GM21447 (cell line): Measurements from ENCODE around the gene IL4.
A peak's percentile ranks its signal among the peaks of the same experiment; 100 is the strongest.
"Not testable (repeated sequence)": the region's sequence is repeated elsewhere in the genome, so short reads cannot be mapped to it uniquely, and the experiment has no call there.

Experiments
- ATAC-seq: cut with Tn5 transposase; IDR thresholded peaks from one replicate; pipeline ENCODE4 v1.9.1; 2021; ENCODE audit not compliant: unreplicated experiment

Gene IL4

DNA sequence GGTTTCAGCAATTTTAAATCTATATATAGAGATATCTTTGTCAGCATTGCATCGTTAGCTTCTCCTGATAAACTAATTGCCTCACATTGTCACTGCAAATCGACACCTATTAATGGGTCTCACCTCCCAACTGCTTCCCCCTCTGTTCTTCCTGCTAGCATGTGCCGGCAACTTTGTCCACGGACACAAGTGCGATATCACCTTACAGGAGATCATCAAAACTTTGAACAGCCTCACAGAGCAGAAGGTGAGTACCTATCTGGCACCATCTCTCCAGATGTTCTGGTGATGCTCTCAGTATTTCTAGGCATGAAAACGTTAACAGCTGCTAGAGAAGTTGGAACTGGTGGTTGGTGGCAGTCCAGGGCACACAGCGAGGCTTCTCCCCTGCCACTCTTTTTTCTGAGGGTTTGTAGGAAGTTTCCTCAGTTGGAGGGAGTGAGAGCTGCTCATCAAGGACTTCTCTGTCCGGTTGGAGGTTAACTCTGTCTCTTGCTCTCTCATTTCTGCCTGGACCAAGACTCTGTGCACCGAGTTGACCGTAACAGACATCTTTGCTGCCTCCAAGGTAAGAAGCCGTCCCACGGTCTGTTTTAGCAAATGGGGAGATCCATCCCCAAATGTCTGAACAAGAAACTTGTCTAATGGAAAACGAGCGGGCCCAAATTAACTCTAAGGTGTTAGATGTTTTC, at the start of gene IL4:
TSS of gene IL4 (plus strand) at position 51 of the 692 bp plus-strand sequence. CDS start at position 113, 62 bp downstream.
- no peak for ATAC-seq

- no peak for ATAC-seq
Observed at GRCh38 chr5:132627470-132627869, 46.3 kb upstream of the IL4 start.

DNA sequence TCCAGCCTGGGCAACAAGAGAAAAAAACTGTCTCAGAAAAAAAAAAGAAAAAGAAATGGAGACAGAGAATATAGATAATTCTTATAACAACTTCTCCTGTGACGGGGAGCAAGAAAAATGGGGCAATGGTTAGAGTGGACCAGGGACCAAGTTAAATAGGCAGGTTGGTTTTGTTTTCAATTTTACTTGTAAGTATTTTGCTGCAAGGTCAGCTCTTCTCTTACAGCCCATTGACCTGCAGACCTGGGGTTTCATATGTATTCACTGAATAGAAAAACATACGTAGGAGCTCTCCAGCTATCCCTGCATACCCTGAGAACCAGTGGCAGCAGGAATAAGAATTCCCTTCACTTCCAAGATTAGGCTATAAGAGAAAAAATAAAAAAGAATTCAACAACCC, 45.0 kb upstream of the IL4 start:
- no peak for ATAC-seq

GRCh38 chr5:132629230-132629944, 44.4 kb upstream of the IL4 start:
- peak; percentile 63 for ATAC-seq

- ATAC-seq = not testable (repeated sequence)
Observed at GRCh38 chr5:132633587-132633986, 40.2 kb upstream of the IL4 start.

GRCh38 chr5:132635873-132636272, 37.9 kb upstream of the IL4 start:
- no peak for ATAC-seq

DNA sequence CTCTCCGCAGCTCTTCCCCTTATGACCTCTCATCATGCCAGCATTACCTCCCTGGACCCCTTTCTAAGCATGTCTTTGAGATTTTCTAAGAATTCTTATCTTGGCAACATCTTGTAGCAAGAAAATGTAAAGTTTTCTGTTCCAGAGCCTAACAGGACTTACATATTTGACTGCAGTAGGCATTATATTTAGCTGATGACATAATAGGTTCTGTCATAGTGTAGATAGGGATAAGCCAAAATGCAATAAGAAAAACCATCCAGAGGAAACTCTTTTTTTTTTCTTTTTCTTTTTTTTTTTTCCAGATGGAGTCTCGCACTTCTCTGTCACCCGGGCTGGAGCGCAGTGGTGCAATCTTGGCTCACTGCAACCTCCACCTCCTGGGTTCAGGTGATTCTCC, 36.5 kb upstream of the IL4 start:
- ATAC-seq = no peak

GRCh38 chr5:132639706-132640130, 34.1 kb upstream of the IL4 start:
- ATAC-seq = peak; percentile 72

DNA sequence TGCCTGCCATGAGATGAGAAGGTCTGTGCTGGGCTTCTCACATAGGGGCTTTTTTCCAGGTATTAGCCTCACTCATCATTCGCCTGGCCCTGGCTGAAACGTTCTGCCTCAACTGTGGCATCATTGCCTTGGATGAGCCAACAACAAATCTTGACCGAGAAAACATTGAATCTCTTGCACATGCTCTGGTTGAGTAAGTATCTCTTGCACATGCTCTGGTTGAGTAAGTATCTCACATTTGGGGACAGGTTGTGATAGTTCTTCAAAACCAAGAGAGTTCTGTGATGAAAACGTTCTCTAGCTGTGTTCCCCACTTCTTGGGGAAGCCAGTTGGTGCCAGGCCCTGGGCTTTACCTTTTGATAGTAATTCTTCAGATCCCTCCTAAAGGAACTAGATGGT, 33.2 kb upstream of the IL4 start:
- ATAC-seq = no peak

- ATAC-seq = no peak
Observed at GRCh38 chr5:132641241-132641723, 32.5 kb upstream of the IL4 start.

DNA sequence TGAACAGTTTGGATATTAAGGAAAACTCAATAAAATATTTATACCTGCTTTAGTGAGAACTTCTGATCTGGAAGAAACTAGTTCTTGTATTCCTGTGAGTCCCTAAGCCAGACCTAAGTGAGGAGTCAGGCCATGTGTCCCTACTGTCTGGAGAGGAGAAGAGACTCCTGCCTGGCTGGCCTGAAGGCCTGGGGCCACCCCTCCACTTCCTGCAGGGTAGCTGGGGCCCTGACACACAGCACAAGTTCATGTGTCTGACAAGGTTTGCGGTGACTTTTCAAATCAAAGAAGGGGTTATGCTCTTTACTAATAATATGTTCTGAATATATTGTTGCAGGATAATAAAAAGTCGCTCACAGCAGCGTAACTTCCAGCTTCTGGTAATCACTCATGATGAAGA, 31.9 kb upstream of the IL4 start:
- no peak for ATAC-seq

- no peak for ATAC-seq
Observed at GRCh38 chr5:132644177-132644576, 29.6 kb upstream of the IL4 start.

DNA sequence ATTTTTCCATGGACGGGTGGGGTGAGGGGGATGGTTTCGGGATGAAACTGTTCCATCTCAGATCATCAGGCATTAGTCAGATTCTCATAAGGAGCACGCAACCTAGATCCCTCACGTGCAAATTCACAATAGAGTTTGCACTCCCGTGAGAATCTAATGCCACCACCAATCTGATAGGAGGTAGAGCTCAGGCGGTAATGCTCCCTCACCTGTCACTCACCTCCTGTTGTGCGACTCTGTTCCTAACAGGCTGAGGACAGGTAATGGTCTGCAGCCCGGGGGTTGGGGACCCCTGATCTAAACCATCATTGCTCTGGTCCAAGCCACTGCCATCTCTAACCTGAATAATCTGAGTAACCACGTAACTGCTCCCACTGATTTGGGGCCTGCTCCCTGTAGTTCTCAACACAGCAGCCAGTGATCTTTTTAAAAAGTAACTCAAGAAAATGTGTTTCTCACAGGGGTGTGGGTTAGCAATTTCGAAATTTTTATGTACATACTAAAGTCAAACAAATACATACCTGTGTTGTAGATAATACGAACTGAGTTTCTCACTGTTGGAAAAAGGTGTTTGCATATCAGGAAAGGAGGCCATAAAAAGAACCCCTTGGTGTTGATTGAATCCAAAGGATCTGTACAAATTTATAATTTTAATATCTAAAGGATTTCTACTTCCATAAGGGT, 27.1 kb upstream of the IL4 start:
- ATAC-seq = no peak

GRCh38 chr5:132647473-132647872, 26.3 kb upstream of the IL4 start:
- ATAC-seq = no peak

GRCh38 chr5:132648355-132648754, 25.4 kb upstream of the IL4 start:
- ATAC-seq = no peak

GRCh38 chr5:132651838-132652469, 21.8 kb upstream of the IL4 start:
- no peak for ATAC-seq

GRCh38 chr5:132653716-132654115, 20.1 kb upstream of the IL4 start:
- no peak for ATAC-seq

- no peak for ATAC-seq
Observed at GRCh38 chr5:132655821-132656773, 17.7 kb upstream of the IL4 start.

- ATAC-seq = no peak
Observed at GRCh38 chr5:132656774-132657355, 16.9 kb upstream of the IL4 start.
